PC-3 (cell line): ENCODE measurements around the gene DNM3.

Experiments
- CTCF ChIP-seq: fragments of 300-600 bp; sonication (generic); conservative IDR thresholded peaks from 2 replicates; pipeline ENCODE4 v1.5.1; 2017; ENCODE audit warnings: antibody characterized with exemption, low read depth, mild to moderate bottlenecking, low read length
- EZH2 ChIP-seq: fragments of 300-600 bp; sonication (generic); IDR thresholded peaks from one replicate; pipeline ENCODE4 v1.6.1; 2017; ENCODE audit warnings: antibody characterized with exemption, mild to moderate bottlenecking, low read length; ENCODE audit not compliant: unreplicated experiment
- EZH2phosphoT487 ChIP-seq: fragments of 300-600 bp; sonication (generic); IDR thresholded peaks from 2 replicates; pipeline ENCODE4 v1.6.1; 2018; ENCODE audit warnings: mild to moderate bottlenecking, antibody characterized with exemption, low read length, borderline replicate concordance

GRCh38 chr1:172455451-172455850, 614.2 kb downstream of the DNM3 start:
- TF ChIP-seq CTCF (no peak), EZH2 (no peak), EZH2phosphoT487 (no peak)
